HG02798 (cell line): Measurements from ENCODE around the gene CCAR1.
"Not testable (repeated sequence)": the region's sequence is repeated elsewhere in the genome, so short reads cannot be mapped to it uniquely, and the experiment has no call there.

Experiments
- ATAC-seq: cut with Tn5 transposase; IDR thresholded peaks from one replicate; pipeline ENCODE4 v1.9.1; 2021; ENCODE audit warnings: mild to moderate bottlenecking; ENCODE audit not compliant: unreplicated experiment, poor library complexity

CCAR1 gene

DNA sequence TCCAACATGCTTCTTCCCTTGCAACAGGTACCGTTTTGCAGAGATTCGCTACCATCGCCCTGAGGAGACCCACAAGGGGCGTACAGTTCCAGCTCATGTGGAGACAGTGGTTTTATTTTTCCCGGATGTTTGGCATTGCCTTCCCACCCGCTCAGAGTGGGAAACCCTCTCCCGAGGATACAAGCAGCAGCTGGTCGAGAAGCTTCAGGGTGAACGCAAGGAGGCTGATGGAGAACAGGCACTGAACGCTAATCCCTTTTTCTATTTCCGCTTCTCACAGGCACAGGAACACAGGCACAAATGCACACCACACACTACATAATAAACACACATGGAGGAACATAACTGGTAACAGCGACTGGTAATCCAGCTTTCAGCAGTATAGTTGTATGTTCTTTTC lies 35.2 kb downstream of the CCAR1 start:
- no peak for ATAC-seq

DNA sequence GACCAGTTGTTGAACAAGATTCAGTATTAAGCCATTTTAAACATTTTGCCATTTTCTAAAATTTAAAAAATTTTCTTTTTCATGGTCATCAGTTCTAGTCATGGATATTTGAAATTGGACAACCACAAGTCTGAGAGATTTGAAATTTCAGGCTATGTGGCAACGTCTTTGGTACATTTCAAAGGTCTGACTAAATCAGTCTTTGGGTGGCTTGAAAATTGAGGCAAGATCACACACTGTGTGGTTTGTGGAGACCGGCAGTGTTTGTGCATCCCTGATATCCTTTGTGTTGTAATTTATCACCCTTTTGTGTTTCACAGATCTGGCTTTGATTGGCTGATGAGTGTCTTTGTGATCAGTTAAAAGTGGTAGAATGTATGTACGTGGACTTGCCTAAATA lies 35.7 kb downstream of the CCAR1 start:
- ATAC-seq = no peak

DNA sequence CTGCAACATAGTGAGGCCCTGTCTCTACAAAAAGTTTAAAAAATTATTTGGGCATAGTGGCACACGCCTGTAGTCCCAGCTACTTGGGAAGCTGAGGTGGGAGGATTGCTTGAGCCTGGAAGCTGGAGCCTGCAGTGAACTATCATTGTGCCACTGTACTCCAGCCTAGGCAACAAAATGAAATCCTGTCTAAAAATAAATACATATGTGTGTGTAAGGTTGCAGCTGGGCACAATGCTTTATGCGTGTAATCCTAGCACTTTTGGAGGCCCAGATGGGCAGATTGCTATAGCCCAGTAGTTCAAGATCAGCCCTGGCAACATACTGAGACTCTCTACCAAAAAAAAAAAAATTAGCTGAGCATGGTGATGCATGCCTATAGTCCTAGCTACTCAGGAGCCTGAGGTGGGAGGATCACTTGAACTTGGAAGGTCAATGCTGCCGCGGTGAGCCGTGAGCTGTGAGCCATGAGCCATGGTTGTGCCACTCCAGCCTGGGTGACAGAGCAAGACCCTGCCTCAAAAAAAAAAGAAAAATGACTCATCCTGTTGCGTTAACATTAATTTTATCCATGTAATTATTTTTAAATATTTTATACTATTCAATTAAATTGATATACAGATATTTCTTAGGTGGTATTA lies 38.3 kb downstream of the CCAR1 start:
- no peak for ATAC-seq

DNA sequence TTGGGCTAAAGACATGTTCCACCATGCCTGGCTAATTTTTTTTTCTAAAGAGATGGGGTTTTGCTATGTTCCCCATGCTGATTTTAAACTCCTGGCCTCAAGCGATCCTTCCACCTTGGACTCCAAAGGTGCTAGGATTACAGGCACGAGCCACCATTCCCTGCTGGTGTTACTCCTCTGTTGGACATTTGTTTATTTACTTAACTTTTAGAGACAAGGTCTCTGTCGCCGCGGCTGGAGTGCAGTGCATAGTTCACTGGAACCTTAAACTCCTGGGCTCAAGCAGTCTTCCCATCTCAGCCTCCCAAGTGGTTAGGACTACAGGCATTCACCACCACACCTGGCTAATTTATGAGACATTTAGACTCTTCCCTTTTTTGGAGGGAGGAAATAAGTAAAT lies 38.9 kb downstream of the CCAR1 start:
- no peak for ATAC-seq

DNA sequence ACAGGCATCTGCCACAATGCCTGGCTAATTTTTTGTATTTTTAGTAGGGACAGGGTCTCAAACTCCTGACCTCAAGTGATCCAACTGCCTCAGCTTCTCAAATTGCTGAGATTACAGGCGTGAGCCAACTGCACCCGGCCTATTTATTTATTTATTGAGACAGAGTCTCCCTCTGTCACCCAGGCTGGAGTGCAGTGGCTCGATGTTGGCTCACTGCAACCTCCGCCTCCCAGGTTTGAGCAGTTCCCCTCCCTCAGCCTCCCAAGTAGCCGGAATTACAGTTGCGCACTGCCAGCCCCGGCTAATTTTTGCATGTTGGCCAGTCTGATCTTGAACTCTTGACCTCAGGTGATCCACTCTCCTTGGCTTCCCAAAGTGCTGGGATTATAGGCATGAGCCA lies 46.4 kb downstream of the CCAR1 start:
- ATAC-seq = not testable (repeated sequence)

DNA sequence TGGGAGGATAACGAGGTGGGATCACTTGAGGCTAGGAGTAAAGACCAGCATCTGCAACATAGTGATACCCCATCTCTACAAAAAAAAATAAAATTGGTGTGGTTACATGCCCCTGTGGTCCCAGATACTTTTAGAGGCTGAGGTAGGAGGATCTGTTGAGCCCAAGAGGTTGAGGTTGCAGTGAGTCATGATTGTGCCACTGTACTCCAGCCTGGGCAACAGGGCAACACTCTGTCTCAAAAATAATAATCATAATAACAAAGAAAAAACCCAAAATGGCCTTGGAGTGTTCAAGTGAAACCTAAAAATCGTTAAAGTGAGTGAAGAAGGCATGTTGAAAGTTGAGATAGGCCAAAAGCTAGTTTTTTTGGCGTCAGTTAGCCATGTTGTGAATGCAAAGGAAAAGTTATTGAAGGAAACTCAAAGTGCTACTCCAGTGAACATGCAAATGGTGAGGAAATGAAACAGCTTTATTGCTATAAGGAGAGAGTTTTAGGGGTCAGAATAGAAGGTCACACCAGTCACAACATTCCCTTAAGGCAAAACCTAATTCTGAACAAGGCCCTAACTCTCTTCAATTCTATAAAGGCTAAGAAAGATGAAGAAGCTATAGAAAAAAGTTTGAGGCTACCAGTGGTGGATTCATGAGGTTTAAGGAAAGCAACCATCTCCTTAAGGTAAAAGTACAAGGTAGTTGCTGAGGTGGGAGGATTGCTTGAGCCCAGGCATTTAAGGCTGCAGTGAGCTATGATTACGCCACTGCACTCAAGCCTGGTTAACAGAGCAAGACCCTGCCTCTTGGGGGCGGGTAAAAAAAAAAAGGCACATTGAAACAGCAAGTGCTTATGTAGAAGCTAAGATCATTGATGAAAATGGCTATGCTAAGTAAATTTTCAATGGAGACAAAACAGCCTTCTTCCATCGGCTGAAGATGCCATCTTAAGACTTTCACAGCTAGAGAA lies 60.9 kb downstream of the CCAR1 start:
- ATAC-seq = no peak

DNA sequence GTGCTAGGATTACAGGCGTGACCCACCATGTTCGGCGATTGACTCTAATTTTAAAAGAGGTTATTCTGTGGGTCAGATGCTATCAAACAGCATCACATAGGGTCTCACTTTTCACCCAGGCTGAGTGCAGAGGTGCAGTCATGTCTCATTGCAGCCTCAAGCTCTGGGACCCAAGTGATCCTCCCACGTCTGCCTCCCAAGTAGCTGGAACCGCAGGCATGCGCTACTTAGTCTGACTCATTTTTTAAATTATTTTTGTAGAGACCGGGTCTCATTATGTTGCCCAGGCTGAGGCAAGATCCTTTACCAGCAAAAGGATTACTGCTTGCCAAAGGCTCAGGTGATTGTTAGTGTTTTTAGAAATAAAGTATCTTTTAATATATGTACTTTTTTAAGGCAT lies 63.4 kb downstream of the CCAR1 start:
- no peak for ATAC-seq

DNA sequence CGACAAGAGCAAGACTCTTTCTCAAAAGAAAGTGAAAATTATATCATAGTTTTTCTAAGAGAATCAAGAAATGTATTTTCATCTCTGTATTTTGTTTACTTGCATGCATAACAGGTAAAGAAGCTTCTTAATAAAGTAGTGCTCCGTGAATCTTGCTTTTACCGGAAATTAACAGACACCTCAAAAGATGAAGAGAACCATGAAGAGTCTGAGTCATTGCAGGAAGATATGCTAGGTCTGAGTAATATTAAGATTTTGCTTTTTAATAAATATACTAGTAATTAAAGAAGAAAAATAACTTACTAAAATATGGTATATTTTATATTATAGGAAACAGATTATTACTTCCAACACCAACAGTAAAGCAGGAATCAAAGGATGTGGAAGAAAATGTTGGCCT lies 66.8 kb downstream of the CCAR1 start:
- ATAC-seq = no peak

DNA sequence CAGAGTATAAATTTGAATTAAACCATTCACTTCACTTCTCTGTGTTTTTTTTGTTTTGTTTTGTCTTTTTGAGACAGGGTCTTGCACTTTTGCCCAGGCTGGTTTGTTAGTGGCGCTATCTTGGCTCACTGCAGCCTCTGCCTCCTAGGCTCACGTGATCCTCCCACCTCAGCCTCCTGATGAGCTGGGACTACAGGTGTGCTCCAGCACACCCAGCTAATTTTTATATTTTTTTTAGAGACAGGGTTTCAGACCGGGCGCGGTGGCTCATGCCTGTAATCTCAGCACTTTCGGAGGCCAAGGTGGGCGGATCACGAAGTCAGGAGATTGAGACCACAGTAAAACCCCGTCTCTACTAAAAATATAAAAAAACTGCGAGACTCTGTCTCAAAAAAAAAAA lies 69.4 kb downstream of the CCAR1 start:
- no peak for ATAC-seq

DNA sequence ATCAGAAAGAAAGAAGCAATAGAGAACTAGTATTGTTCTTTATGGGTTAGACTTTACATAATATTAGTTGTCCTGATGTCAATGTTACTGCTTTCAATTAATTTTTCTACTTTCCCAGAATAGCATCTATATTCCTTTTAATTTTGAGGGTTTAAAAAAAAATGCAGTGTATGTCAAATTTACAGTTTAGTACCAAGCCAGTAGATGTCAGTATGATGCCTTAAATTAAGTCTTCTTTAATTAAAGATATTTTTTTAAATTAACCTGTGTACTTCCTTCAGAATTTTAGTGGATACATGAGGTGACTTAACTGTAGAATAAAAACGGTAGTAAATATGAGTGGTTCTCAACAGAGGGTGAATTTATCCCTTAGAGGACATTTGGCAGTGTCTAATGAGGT lies 71.1 kb downstream of the CCAR1 start:
- no peak for ATAC-seq

DNA sequence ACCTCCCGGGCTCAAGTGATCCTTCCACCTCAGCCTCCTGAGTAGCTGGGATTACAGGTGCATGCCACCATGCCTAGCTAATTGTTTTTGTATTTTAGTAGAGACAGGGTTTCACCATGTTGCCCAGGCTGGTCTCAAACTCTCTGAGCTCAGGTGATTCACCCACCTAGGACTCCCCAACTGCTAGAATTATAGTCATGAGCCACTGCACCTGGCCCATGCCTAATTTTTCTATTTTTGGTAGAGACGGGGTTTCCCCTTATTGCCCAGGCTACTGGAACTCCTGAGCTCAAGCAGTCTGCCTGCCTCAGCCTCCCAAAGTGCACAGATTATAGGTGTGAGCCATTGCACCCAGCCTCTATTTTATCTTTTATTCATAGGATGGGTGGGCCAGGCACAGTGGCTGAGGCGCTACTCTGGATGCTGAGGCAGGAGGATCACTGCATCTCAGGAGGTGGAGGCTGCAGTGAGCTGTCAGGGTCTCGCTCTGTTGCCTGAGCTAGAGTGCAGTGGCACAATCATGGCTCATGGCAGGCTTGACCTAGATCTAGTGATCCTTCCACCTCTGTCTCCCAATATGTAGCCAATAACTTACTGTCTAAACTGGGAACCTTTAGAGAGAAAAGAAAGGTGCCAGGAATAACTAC lies 75.0 kb downstream of the CCAR1 start:
- ATAC-seq = no peak

DNA sequence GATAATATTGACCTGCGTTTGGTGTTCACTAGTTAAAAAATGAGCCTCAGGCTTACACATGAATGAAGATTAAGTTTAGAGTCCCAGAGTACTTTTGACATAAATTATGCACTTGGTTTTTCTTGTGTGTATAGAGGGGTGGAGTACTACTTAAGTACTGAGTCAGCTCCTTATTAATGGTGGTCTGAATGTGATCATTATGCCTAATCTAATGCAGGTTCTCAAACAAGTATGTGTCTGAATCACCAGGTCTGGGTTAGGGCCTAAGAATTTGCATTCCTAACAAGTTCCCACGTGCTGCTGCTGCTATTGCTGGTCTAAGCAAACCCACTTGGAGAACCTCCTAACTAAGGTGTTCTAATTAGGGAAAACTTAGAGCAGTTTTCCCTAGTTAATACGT lies 75.6 kb downstream of the CCAR1 start:
- ATAC-seq = no peak

DNA sequence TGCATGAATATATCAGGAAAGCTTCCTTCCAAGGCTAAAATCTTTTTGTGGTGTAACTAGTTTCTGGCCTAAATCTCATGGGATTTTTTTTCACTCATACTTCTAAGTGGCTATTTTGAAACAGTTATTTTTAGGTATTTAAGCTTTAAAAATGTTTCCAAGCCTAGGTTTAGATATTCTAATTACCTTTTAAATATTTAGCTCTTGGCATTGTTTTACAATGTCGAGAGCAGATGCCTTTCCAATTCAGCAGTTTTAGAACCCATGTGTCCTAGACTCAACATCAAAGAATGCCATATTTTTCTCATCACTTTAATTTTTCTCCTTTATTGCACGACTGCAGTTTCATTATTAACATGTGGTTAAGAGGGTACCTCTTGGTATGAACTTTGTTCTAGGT lies 79.2 kb downstream of the CCAR1 start:
- no peak for ATAC-seq

DNA sequence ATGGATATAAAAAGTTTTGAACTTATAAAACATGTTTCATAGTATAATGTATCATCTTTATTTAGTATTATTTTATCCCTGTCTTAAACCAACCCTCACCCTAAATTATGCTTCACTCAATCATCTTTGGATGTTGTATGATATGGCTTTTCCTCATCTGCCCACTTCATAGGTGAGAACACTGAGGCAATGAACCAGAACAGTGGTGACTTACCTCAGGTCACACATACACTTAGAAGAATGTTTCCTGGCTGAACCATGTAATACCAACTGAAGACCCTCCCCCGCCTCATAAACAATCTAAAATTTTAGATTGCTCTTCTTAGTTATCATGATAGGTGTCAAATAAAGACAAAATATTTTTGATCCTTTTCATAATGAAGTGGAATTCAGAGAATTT lies 83.7 kb downstream of the CCAR1 start:
- no peak for ATAC-seq

DNA sequence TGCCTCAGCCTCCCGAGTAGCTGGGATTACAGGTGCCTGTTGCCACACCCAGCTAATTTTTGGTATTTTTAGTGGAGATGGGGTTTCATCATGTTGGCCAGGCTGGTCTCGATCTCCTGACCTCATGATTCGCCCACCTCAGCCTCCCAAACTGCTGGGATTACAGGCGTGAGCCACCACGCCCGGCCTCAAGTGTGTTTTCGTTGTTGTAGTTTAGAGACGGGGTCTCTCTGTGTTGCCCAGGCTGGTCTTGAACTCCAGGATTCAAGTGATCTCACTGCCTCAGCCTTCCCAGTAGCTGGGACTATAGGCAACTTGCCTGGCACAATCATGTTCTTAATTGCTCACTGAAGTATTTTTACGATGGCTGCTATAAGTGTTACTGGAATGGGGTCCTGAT lies 89.8 kb downstream of the CCAR1 start:
- ATAC-seq = not testable (repeated sequence)

DNA sequence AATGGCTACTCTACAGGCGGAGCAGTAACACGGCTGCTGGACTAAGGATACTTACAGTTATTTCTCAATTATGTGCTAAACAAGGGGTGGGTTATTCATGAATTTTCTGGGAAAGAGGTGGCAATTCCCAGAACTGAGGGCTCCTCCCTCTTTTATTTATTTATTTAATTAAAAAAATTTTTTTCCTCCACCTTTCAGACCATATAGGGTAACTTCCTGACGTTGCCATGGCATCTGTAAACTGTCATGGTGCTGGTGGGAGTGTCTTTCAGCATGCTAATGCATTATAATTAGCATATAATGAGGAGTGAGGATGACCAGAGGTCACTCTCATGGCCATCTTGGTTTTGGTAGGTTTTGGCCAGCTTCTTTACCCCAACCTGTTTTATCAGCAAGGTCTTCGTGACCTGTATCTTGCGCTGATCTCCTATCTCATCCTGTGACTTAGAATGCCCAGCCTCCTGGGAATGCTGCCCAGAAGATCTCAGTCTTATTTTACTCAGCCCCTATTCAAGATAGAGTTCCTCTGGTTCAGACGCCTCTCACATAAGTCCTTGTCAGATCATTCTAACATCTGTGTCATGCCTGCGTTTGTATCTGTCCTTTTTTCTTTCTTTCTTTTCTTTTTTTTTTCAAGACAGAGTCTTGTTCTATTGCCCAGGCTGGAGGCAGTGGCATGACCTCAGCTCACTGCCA lies 90.4 kb downstream of the CCAR1 start:
- no peak for ATAC-seq

DNA sequence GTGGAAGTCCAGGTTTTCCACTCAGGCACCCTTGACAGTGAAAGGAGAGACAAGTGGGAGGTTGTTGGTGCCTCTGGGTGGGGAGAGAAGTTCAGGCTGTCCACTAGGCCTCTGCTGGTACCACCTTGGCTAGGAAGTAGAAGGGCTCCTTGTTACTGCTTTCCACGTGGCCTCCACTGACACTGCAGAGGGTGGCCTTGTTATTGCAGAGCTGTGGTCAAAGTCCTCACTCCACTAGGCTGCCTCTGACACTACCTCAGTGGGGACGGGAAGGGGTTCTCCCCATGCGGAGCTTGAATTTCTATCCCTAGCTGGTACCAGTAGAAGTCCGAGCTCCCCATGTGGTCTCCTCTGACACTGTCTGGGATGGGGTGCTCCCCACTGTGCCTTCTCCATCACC lies 91.4 kb downstream of the CCAR1 start:
- no peak for ATAC-seq

DNA sequence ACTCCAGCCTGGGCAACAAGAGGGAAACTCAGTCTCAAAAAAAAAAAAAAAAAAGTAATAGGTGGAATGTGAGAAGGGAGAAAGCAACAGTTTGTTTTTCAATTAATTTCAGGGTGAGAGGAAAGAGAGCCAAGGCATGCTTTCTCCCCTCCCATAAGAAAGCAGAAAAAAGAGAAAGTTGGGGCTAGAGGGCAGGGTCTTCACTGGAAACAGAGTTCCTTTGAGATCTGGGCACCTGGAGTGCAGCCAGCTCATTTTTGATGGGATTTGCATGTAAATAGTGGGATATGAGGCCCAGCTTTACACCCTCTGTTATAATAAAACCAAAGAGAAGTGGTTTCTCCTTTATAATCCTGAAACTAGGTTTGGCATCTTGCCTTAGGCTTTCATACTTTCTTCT lies 92.5 kb downstream of the CCAR1 start:
- no peak for ATAC-seq

DNA sequence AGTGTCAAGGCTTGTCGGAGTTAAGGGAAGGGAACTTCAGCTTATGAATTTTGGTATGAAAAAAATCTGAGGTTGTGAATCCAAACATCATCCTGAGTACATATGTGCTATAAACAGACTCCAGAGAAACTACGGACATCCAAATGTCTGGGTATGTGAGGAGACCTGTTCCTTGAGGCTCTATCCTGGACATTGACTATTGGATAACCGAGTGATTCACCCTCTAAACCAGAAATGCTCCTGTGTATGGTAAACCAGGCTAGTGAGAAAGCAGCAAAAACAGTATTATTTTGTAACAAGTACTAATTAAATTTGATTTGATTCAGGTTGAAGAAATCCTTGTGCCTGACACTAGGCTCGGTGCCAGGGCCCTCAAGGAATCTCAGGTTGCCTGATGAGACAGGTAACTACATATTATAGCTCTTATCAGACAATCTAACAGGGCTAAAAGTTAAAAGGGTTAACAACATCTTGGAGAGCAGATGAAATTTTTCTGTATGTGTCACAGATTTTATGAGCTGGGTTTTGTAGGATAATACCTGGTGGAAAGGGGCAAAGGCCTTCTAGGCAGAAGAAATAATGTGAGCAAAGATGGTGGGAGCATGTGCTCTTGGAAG lies 95.9 kb downstream of the CCAR1 start:
- ATAC-seq = no peak

DNA sequence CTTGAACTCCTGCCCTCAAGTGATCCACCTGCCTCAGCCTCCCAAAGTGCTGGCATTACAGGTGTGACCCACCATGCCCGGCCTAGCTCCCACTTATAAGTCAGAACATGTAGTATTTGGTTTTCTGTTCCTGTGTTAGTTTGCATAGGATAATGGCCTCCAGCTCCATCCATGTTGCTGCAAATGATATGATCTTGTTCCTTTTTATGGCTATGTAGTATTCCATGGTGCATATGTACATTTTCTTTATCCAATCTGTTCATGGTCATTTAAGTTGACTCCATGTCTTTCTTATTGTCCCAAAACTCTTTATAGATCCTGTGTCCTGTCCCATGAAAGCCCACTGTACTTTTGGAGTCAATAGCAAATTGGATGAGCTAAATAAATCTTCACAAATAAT lies 99.3 kb downstream of the CCAR1 start:
- not testable (repeated sequence) for ATAC-seq
